Measurements from ENCODE around the gene CDIP1. TPM values are rescaled to one million over a fixed set of nuclear protein-coding genes. Genes with fewer than 3 reads are reported as not detected.
A peak's percentile ranks its signal among the peaks of the same experiment; 100 is the strongest.

CDIP1 gene
- total RNA-seq, 1 experiment from 2014 or later: 6.2 TPM

- no peaks in the 10 kb centered on the region for H3K27me3 Mint-ChIP-seq (ENCODE audit: unreplicated experiment)
- H3K36me3 Mint-ChIP-seq (ENCODE audit: insufficient read depth, unreplicated experiment): peaks cover 15% of the 10 kb centered on the region
- TF ChIP-seq CTCF (IDR thresholded peaks at IDR 0.05; ENCODE audit: unreplicated experiment): peak; percentile 57
- no TSS peak for BruUV-seq (replicated peaks)
- no peaks in the 10 kb centered on the region for H3K4me1 Mint-ChIP-seq (ENCODE audit: low read depth, unreplicated experiment)
- peak; percentile 55 for DNase-seq
- CTCF ChIA-PET: interaction anchor here (0.8 to 1.6 kb wide), 3 partner anchors 11 to 68 kb away, joined by 4 read pairs; no protein-coding TSS in a partner anchor
- H3K9me3 Mint-ChIP-seq (ENCODE audit: low read depth, unreplicated experiment): no peaks in the 10 kb centered on the region
- no peak overlapping the region for H3K4me3 Mint-ChIP-seq (ENCODE audit: low read depth, unreplicated experiment)
- no peak overlapping the region for H3K27ac Mint-ChIP-seq (ENCODE audit: unreplicated experiment)
- intact Hi-C loops (cut with micrococcal nuclease; ENCODE audit: unreplicated experiment): loop anchor here (5.0 to 10.0 kb wide), 2 partner anchors 69 to 507 kb away; no protein-coding TSS in a partner anchor
These were observed 20.5 kb downstream of the CDIP1 start for GRCh38 chr16:4517812-4518680.

DNA sequence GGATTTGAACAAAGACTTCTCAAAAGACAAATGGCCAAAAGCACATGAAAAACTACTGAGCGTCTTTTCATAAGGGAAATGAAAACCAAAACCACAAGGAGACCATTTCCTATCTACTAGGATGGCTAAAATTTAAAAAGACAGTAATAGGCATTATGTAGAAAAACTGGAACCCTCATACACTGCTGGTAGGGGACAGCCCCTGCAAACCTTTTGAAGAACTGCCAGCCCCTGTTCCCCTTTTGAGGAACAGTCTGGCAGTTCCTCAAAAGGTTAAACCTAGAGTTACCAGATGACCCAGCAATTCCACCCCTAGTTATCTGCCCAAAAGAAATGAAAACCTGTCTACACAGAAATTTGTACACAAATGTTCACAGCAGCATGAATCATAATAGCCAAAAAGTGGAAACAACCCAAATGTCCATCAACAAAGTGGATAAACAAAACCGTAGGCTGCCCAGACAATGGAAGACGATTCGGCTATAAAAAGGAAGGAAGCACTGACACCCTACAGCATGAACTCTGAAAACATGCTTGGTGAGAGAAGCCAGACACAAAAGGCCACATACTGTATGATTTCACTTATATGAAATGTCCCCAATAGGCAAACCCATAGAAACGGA, 22.9 kb downstream of the CDIP1 start:
- no peak overlapping the region for H3K27ac Mint-ChIP-seq (ENCODE audit: unreplicated experiment)
- peaks cover 29% of the 10 kb centered on the region for H3K36me3 Mint-ChIP-seq (ENCODE audit: insufficient read depth, unreplicated experiment)
- TSS peak; percentile 24 for BruUV-seq (replicated peaks)
- TF ChIP-seq CTCF (IDR thresholded peaks at IDR 0.05; ENCODE audit: unreplicated experiment): no peak
- no peaks in the 10 kb centered on the region for H3K4me1 Mint-ChIP-seq (ENCODE audit: low read depth, unreplicated experiment)
- no peaks in the 10 kb centered on the region for H3K9me3 Mint-ChIP-seq (ENCODE audit: low read depth, unreplicated experiment)
- CTCF ChIA-PET: no interaction called here
- H3K27me3 Mint-ChIP-seq (ENCODE audit: unreplicated experiment): no peaks in the 10 kb centered on the region
- no peak for DNase-seq
- intact Hi-C loops (cut with micrococcal nuclease; ENCODE audit: unreplicated experiment): loop anchor here (5.0 to 10.0 kb wide), 2 partner anchors 72 to 509 kb away; no protein-coding TSS in a partner anchor
- H3K4me3 Mint-ChIP-seq (ENCODE audit: low read depth, unreplicated experiment): no peak overlapping the region

DNA sequence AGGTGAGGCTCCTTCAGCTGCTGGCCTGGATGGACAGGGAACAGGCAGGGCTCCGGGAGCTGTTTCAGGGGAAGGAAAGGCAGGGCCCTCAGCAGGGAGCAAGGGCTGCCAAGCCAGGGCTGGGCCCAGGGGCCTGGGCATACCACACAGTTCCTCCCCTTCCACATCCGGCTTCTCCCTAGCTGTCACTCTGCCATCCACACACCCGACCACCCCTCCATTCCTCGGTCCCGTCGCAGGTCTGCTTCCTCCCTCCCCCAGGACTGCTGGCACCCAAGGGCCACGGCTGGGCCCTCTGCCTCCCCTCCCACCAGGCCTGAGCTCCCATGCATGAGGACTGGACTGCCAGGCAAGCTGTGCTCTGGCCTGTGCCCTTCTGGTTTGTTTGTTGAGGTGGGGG, 24.0 kb downstream of the CDIP1 start:
- Mint-ChIP-seq H3K4me1 (ENCODE audit: low read depth, unreplicated experiment) (no peaks in the 10 kb centered on the region), H3K36me3 (ENCODE audit: insufficient read depth, unreplicated experiment) (peaks cover 39% of the 10 kb centered on the region), H3K9me3 (ENCODE audit: low read depth, unreplicated experiment) (no peaks in the 10 kb centered on the region), H3K27ac (ENCODE audit: unreplicated experiment) (no peak overlapping the region), H3K4me3 (ENCODE audit: low read depth, unreplicated experiment) (no peak overlapping the region), H3K27me3 (ENCODE audit: unreplicated experiment) (no peaks in the 10 kb centered on the region)
- no TSS peak for BruUV-seq (replicated peaks)
- DNase-seq: no peak
- TF ChIP-seq CTCF (IDR thresholded peaks at IDR 0.05; ENCODE audit: unreplicated experiment): no peak
- CTCF ChIA-PET: no interaction called here
- intact Hi-C loops (cut with micrococcal nuclease; ENCODE audit: unreplicated experiment): loop anchor here (5.0 to 10.0 kb wide), 3 partner anchors 33 to 510 kb away; no protein-coding TSS in a partner anchor

GRCh38 chr16:4513881-4514280, 24.7 kb downstream of the CDIP1 start:
- Mint-ChIP-seq H3K27ac (ENCODE audit: unreplicated experiment) (no peak overlapping the region), H3K9me3 (ENCODE audit: low read depth, unreplicated experiment) (no peaks in the 10 kb centered on the region), H3K4me3 (ENCODE audit: low read depth, unreplicated experiment) (no peak overlapping the region), H3K36me3 (ENCODE audit: insufficient read depth, unreplicated experiment) (peaks cover 46% of the 10 kb centered on the region), H3K4me1 (ENCODE audit: low read depth, unreplicated experiment) (no peaks in the 10 kb centered on the region), H3K27me3 (ENCODE audit: unreplicated experiment) (no peaks in the 10 kb centered on the region)
- intact Hi-C loops (cut with micrococcal nuclease; ENCODE audit: unreplicated experiment): loop anchor here (5.0 to 10.0 kb wide), 2 partner anchors 33 to 511 kb away; no protein-coding TSS in a partner anchor
- BruUV-seq (replicated peaks): no TSS peak
- DNase-seq: no peak
- CTCF ChIA-PET: no interaction called here
- TF ChIP-seq CTCF (IDR thresholded peaks at IDR 0.05; ENCODE audit: unreplicated experiment): no peak

Data from Calu3 (cell line).